Left renal pelvis (tissue), 4 donors: ENCODE data around the gene PHC3. TPM values are rescaled to one million over a fixed set of nuclear protein-coding genes. Genes with fewer than 3 reads are reported as not detected.
A peak's percentile ranks its signal among the peaks of the same experiment; 100 is the strongest.

Source experiments
- DNase-seq, 4 donors: peaks; one replicate each; pipeline ENCODE4 v3.0.0-alpha.2; 2013; ENCODE audit warnings: low read depth in 4 of 4, low spot score in 3 of 4
- polyA plus RNA-seq, 4 donors: library from polyadenylated mRNA; unstranded; fragments of 120-200 nt; gene quantifications; one replicate each; pipeline ENCODE4 v1.2.1, GENCODE V29; 2013; ENCODE audit not compliant: insufficient read length in 4 of 4

The PHC3 gene
- polyA plus RNA-seq, 4 donors: 25.7 to 33.5 (median 30.9) TPM

GRCh38 chr3:170079536-170080165, 101.9 kb downstream of the PHC3 start:
- peak in 1 of 4 donors; percentile 15 for DNase-seq

GRCh38 chr3:170078620-170079281, 102.8 kb downstream of the PHC3 start:
- DNase-seq: peak in 1 of 4 donors; percentile 14

DNA sequence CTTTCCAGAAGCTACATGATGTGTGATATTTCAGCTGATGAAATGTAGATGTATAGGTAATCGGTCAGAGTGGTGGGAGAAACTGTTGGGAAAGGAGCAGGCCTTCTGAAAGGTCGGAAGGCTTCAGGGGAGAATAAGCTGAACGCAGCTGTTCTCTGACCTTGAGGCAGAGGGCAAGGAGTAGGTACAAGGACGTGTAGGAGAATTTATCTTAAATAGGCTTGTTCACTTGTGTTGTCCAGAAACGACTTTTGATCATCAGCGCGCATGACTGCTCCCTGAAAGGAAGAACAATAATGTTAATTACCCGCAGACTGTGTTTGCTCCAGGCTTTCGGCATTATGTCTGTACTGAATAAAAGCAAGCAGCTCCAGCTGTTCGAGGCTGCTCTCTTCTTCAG, 104.2 kb downstream of the PHC3 start:
- no peak for DNase-seq

DNA sequence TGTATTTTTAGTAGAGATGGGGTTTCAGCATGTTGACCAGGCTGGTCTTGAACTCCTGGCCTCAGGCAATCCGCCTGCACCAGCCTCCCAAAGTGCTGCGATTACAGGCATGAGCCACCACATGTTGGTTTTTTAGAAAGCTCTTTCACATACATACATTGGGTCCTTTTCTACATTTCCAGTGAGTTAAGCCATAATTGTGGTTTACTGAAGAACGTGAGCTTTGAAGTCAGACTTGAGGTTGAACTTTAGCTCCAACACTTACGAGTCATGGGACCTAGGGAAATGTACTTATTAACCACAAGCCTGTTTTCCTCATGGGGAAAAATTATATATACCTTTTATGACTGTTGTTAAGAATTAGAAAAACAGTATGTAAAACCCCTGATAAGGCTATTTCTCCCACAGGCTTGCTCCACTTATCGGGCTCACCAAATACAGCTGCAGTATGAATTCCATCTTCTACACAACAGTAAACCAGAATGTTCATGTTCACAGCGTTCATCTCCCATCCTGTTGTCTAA, 104.8 kb downstream of the PHC3 start:
- DNase-seq: no peak

- DNase-seq: no peak
Observed at GRCh38 chr3:170075441-170076091, 106.0 kb downstream of the PHC3 start.

DNA sequence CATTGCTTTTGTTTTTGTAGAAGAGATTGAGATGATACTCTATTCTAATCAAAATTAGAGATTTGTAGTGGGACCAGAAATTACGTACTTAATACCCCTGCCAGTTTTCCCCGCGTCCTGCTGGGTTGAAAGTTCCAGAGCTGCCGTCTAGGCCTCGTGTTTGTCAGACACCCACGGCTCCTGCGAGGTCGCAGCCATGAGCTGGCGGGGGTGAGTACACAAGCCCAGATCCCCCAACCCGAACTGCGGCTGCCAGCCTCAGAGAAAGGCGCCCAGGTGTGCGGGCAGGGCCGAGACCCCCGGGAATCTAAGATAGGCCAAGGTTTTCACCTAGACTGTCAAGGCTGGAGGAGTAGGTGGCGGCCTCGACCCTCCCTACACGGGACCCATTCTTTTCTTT, 117.4 kb downstream of the PHC3 start:
- no peak for DNase-seq

DNA sequence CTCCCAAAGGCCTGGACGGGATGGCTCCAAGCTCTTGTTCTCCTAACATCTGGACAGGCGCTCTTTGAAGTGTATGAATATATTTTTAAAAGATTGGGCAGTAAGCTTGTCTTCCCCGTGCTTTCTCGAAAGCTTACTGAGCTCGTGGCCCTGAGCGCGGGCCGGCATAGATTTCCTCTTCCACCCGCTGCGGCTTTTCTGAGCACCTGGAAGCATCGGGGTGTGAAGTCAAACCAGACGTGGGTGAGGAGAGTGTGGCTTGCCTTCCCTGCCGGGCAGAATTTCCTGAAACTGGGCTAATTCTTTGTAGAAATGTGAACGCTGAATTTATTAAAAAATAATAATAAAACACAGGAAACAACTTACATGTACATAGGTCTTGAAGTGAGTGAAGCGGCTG, 117.8 kb downstream of the PHC3 start:
- DNase-seq: no peak

DNA sequence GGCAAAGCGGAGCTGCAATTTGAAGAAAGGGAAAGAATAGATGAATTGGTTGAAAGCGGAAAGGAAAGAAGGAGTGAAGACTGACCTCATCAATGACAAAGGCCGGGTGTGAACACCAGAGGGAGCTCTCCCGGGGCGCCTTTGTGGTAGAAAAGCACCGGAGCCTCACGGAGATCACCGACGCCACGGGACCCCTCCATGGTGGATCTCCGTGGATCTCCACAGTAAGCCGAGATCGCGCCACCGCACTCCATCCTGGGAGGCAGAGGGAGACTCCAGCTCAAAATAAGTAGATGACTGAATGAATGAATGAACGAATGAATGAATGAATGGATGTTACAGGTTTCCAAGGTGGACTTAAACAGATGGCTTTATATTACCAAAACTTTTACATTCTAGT, 118.8 kb downstream of the PHC3 start:
- DNase-seq: no peak

- DNase-seq: no peak
Observed at GRCh38 chr3:170062068-170062467, 119.5 kb downstream of the PHC3 start.

DNA sequence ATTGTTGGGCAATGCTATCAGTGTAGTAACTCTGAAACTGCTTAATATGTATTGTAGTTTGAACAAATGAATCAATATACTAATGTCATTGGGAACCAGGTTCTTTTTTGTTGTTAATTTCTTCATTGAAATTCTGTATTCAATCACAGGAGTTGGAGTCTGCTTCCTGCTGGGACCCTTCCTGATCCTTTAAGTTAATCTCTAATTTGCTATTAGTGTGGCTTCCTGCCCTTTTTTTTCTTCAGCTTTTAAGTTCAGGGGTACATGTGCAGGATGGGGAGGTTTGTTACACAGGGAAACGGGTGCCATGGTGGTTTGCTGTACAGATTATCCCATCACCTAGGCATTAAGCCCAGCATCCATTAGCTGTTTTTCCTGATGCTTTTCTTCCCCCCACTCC, 122.1 kb downstream of the PHC3 start:
- DNase-seq: no peak

DNA sequence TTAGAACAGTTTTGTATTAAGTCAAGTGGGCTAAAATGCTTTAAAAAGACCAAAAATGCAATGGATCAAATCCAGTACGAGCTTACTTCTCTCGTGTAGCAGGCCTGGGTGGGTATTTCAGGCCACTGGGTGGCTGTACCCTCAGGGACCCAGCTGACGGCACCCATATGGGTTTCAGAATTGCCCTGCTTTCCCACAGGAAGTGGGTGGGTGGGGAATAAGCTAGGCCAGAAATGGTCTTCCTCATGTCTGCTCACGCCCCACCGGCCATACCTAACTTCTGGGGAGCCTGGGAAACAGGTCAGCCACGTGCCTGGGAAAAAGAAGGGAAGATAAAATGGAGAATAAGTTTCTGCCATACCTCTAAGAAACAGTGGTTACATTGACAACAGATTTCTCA, 123.4 kb downstream of the PHC3 start:
- no peak for DNase-seq

DNA sequence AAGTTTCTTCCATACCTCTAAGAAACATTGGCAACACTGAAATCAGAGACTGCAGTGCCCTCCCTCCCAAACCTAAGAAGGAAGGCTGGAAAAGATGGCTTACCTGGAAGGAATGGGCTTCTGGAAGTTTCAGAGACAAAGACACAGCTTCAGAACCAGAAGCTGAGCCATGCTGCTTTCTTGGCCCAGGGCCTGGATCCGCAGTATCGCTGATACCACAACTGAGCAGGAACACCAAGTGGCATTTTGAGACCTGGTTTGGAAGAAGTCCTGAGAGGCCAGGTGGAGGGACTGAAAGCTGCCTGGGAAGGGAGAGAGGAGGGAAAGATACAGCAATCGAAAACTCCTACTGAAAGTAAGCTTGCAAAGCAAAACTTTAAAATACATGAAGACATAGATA, 124.0 kb downstream of the PHC3 start:
- no peak for DNase-seq

DNA sequence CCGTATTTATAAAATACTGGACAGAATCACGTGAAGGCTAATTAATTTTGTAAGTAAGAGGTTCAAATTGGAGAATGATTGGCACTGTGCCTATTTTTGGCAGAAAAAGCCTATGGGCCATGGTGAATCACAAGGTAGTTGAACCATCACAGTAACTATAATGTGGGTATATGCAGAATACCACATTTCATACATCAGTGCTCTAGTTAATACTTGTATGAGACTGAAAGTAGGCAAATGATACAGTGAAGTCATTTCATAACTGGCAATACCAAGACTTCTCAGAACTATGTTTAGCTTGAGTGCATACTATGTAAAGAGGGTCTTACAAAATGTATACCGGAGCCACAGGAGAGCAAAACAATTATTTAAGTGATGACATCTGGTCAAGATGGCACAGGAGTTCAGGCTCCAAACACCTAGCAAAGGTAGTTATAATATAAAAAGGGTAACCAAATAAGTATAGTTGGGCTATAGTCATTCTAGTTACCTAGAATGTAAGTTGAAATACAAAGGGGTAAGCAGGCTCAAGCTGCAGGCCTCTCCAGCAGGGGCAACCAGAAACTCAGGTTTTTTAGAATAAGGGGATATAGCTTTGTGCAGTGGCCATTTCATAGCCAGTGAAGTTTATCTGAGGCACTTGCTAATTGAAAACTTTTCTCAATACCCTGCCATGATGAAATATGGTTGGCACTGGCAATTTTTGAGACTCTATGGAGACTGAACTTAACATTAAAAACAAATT, 124.7 kb downstream of the PHC3 start:
- DNase-seq: no peak

GRCh38 chr3:170055209-170055608, 126.3 kb downstream of the PHC3 start:
- no peak for DNase-seq

- no peak for DNase-seq
Observed at GRCh38 chr3:170054204-170054603, 127.3 kb downstream of the PHC3 start.

GRCh38 chr3:170052398-170052797, 129.1 kb downstream of the PHC3 start:
- no peak for DNase-seq

- no peak for DNase-seq
Observed at GRCh38 chr3:170050753-170051152, 130.8 kb downstream of the PHC3 start.

DNA sequence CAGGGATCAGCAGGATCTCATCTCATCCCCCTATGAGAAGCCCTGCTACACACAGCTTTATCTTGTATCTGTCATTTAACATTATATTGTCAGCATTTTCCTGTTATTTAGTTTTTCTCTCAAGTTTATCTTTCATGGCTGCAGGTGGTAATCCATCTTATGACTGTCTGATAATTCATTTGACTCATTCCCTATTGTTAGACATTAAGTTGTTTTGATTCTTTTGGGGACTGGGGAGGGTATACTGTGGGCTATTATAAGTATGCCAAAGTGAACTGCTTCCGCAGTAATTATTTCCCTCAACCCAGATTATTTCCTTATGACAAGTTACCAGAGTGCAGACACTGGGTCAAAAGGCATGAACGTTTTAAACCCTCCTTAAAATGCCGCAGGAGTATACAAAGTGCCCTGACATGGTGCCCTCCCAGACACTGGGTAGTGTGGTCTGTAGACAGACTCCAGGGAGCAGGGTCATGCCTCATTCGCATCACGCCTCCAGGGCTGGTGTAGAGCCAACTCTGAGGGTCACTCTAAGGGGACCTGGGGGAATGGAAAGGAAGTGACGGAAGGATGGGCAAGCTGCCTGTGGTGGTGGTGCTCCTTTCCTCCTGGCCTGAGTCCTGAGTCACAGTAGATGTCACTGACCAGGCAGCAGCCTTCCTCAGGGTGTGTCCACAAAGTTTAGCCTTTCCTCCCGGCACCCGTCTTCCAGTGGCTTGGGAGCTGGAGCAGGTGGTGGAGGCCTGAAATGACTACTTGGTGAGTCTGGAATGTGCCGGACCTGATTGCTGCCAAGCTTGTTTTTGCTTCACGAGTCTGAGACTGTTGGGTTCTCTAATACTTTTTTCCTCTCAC, 132.2 kb downstream of the PHC3 start:
- no peak for DNase-seq

GRCh38 chr3:170047133-170047404, 134.5 kb downstream of the PHC3 start:
- no peak for DNase-seq
